BE2C (cell line): ENCODE data around the gene MAML2.

ENCODE experiments used
- DNase-seq: peaks from one replicate; pipeline ENCODE4 v3.0.0-alpha.2; 2020
- H3K27me3 ChIP-seq: fragments of 250-450 bp; sonication (Bioruptor Pico); 2 replicates; pipeline ENCODE4 v1.5.1; 2020; ENCODE audit warnings: mild to moderate bottlenecking
- H3K36me3 ChIP-seq: fragments of 250-450 bp; sonication (Bioruptor Pico); 2 replicates; pipeline ENCODE4 v1.5.1; 2020; ENCODE audit warnings: mild to moderate bottlenecking
- H3K4me1 ChIP-seq: fragments of 250-450 bp; sonication (Bioruptor Pico); 2 replicates; pipeline ENCODE4 v1.5.1; 2020
- H3K4me3 ChIP-seq: 2 replicates; pipeline ENCODE4 v1.5.1; 2011; ENCODE audit warnings: low read depth, low read length
- H3K9me3 ChIP-seq: fragments of 250-450 bp; sonication (Bioruptor Pico); 2 replicates; pipeline ENCODE4 v1.5.1; 2020
- TF ChIP-seq, protein P1 (sequence below): IDR thresholded peaks from 2 replicates; pipeline ENCODE4 v1.5.1; 2012; ENCODE audit warnings: mild to moderate bottlenecking, low read depth, low read length

MAML2 gene

DNA sequence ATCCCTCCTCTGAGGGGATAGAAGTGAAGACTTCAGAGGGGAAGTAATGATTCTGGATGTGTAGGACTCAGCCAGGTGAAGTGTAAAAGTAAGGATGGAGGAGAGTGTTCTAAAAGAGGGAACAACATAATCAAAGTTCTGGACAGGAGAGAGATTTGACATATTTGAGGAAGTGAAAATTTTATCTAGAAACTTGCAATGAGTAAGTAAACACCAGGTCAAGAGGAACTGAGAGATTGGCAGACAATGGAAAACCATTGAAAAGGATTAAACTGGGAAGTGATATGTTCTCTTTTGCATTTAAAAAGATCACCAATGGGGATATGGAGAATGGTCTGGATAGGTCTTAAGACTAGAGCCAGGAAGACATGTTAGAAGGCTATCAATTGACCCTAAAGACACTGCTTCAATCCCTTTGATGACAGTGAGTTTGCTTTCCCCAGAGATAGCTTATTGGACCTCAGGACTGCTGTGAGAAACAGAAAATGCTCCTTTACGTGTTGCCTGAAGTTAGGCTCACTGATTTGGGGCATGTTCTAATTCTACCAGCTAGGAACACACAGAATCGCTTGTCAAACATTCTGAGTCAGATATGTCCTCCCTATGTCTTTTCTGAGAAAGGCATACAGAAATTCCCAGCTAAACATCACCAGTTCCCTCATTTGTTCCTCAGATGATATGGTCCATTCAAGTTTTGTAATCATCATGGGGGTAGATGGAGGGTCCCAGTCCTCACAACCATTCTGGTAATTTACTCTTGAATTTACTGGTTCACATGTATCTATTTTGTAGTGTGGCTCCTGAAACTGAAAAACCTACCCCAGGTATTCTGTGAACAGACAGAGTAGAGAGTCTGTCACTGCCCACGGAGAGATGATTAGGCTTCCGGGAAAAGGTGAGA, 144.9 kb downstream of the MAML2 start:
- H3K9me3 ChIP-seq: no peaks in the 10 kb centered on the region
- H3K4me3 ChIP-seq: no peak overlapping the region
- no peaks in the 10 kb centered on the region for H3K27me3 ChIP-seq
- peaks cover 13% of the 10 kb centered on the region for H3K4me1 ChIP-seq
- no peaks in the 10 kb centered on the region for H3K36me3 ChIP-seq
- TF ChIP-seq, protein P1, sequence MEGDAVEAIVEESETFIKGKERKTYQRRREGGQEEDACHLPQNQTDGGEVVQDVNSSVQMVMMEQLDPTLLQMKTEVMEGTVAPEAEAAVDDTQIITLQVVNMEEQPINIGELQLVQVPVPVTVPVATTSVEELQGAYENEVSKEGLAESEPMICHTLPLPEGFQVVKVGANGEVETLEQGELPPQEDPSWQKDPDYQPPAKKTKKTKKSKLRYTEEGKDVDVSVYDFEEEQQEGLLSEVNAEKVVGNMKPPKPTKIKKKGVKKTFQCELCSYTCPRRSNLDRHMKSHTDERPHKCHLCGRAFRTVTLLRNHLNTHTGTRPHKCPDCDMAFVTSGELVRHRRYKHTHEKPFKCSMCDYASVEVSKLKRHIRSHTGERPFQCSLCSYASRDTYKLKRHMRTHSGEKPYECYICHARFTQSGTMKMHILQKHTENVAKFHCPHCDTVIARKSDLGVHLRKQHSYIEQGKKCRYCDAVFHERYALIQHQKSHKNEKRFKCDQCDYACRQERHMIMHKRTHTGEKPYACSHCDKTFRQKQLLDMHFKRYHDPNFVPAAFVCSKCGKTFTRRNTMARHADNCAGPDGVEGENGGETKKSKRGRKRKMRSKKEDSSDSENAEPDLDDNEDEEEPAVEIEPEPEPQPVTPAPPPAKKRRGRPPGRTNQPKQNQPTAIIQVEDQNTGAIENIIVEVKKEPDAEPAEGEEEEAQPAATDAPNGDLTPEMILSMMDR: no peak
- DNase-seq: no peak

DNA sequence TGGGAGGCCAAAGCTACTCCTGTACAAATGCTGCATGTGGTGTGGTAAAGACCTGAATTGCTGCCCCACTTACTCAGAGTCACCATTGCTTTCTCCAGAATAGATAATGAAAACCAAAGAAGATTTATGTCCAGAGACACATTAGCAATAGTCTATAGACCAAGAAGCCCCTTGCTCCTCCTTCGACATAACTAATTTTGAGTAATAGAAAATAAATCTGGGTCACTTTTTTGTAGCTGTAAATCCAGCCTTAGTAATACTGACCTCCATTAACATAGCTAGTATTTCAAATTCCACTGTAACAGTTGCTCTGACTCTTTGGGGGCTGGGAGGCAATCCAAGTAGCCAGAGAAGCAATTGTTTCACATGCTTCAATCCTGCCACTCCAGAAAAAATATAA, 145.9 kb downstream of the MAML2 start:
- Histone ChIP-seq H3K36me3 (no peaks in the 10 kb centered on the region), H3K27me3 (no peaks in the 10 kb centered on the region), H3K4me1 (peaks cover 13% of the 10 kb centered on the region)

DNA sequence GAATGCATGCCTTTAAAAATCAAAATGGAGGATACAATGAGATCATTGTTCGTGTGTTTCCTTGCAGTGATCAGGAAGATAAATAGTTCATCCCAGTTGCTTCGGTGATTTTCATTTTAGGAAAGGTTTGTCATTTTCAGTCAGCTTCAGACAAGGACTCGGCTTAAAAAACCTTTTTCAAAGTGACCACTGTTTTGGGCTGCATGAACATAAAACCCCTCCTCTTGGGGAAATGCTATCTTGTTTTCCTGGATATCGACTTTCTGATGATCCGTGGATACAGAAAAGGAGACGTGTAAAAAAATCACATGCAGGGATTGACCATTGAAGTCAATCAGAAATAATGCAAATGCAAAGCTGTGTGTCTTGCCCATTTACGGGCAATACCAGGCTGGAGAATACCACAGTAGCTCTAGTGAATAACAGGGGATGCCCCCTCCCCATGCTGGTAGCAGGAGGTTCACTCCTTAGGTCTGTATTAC, 146.8 kb downstream of the MAML2 start:
- Histone ChIP-seq H3K4me1 (peaks cover 13% of the 10 kb centered on the region), H3K4me3 (no peak overlapping the region), H3K9me3 (no peaks in the 10 kb centered on the region), H3K36me3 (no peaks in the 10 kb centered on the region), H3K27me3 (no peaks in the 10 kb centered on the region)
- DNase-seq: no peak
- TF ChIP-seq, protein P1: no peak

More for the DNA sequence above, 145.9 kb downstream of the MAML2 start:
- TF ChIP-seq, protein P1: no peak
- no peak for DNase-seq
- Histone ChIP-seq H3K9me3 (no peaks in the 10 kb centered on the region), H3K4me3 (no peak overlapping the region)

DNA sequence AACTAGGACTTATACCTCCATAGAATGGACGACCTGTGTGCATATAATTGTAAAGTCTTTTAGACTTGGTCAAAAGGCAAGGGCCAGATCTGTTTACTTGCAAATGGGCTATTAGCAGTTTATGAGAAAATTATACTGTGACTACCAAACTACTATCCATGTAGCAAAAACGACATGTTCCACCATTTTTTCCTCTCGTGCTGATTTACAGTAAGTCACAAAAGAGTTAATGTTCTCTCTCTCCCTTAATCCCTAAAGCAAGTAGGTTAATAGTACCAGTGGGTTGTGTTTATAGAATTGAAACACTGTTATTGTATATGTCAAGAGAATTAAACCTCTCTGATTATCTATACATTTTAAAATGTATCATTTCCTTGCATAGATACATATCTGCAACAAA, 147.3 kb downstream of the MAML2 start:
- no peak overlapping the region for H3K4me3 ChIP-seq
- no peaks in the 10 kb centered on the region for H3K9me3 ChIP-seq
- TF ChIP-seq, protein P1: no peak
- H3K36me3 ChIP-seq: no peaks in the 10 kb centered on the region
- no peak for DNase-seq
- no peaks in the 10 kb centered on the region for H3K27me3 ChIP-seq
- peaks cover 13% of the 10 kb centered on the region for H3K4me1 ChIP-seq

DNA sequence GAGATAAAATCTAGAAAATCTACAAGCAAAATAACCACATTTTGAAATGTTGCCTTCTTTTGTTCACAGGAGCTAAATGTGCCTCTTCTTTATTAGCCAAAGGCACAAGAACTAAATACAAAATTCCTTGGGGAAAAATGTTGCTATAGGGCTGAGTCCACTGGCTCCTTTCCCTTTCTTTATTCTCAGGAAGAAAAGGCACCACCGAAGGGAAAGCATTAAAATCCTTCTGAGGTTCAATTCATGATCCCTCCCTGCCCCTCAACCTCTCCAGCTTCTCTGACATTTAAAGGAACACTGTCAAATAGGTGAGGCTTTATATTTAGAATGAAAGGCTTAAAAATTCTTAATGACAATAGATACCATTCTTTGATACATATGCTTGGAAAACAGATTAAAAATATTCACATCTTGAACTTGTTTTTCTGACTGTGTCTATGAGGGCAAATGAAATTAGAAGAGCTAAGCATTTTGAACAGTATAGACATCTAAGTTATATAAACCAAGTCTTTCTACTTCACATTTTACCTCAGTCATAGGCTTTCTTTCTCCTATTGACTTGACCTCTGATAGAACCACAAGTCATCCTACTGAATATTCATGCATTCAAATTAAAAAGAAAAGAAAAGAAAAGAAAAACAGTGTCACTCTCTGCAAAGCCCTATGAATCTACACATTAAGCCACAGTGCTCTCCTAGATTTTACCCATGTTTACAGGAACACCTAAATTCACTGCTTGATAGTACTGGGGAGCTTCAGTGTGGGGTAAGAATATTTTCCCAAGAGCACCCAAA, 148.2 kb downstream of the MAML2 start:
- H3K36me3 ChIP-seq: no peaks in the 10 kb centered on the region
- H3K27me3 ChIP-seq: no peaks in the 10 kb centered on the region
- no peak for DNase-seq
- TF ChIP-seq, protein P1: no peak
- no peaks in the 10 kb centered on the region for H3K9me3 ChIP-seq
- H3K4me1 ChIP-seq: peaks cover 10% of the 10 kb centered on the region
- H3K4me3 ChIP-seq: no peak overlapping the region
